Activated T-cell treated with anti-CD3 and anti-CD28 coated beads for 24 hours (primary cell): ENCODE measurements around the gene ZMPSTE24.
A peak's percentile ranks its signal among the peaks of the same experiment; 100 is the strongest.
"Not testable (repeated sequence)": the region's sequence is repeated elsewhere in the genome, so short reads cannot be mapped to it uniquely, and the experiment has no call there.

Experiments used
- DNase-seq: peaks from one replicate; pipeline ENCODE4 v3.0.0-alpha.2; 2020; ENCODE audit warnings: low read depth

Gene ZMPSTE24

DNA sequence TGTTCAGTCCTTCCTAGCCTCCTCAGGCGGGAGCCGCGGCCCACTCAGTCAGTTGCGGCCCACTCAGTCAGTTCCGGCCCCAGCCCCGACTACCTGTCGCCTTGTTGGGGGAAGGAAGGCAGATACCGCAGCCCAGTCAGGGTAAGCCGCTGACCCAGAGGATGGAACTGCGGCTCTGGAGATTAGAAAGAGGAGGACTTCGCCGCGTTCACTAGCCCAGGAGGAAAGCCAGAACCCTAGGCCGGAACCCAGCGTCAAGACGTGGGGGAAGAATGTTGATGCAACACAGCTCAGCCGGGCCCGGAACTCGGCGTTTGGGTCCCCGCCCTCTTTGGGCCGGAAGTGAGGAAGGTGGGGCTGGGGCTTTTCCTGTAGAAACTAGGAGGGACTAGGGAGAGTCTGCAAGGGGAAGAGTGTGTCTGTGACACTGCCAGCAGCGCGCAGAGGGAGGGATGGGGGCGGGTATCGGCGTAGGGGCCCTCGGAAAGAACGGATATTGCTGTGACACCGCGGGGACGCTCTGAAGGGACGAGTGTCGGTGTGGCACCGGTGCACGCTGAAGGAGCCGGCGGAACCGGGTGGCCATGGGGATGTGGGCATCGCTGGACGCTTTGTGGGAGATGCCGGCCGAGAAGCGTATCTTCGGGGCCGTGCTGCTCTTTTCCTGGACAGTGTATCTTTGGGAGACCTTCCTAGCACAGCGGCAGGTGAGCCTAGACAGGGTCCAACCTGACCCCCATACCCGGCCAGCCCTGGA, at the start of gene ZMPSTE24:
TSS of gene ZMPSTE24 (plus strand) at position 549 of the 757 bp plus-strand sequence. CDS start at position 585, 36 bp downstream.
- peak; percentile 95 for DNase-seq

DNA sequence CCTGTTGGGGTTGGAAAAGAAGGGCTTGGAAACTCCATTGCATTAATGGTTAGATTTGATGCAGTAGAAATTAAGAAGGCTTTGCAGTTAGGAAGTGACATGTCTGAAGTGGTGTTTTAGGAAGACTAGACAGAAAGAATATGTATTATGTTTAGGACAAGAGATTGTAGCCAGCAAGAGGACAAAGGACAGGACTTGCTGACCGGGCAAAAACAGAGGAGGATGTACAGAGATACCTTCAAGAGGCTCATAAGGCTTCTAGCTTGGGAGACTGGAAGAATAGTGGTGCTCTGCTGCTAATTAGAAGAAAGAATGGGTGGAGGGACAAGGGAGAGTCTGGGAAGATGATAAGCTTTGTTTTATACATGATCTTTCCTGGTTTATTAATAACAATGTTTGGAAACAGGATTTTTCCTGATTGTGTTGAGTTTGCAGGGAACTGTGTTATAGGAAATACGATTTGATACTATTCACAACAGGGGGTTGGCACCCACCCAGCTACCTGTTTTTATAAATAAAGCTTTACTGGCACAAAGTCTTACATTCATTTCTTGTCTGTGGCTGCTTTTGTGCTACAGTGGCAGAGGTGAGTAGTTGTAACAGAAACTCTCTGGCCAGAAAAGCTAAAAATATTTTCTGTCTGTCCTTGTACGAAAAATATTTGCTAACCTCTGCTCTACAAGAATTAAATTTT, 47.4 kb upstream of the ZMPSTE24 start:
- DNase-seq: no peak

DNA sequence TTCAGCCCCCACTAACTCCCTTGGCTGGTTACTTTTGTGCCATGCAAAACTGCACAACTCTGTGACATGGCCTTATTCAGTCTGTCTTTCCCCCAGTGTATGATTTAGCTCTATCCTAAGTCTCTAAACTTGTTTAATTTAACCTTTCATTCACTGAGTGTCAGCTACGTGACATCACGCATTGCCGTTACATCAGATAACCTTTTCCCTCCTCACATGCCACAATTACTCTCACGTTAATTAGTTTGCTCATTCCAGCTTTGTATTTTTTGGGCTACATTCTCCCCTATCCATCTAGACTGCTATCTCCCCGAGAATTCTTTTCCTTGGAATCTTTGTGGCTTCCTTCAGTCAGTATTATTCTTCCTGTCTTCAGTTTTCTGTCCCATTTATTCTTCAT, 39.7 kb upstream of the ZMPSTE24 start:
- DNase-seq: no peak

DNA sequence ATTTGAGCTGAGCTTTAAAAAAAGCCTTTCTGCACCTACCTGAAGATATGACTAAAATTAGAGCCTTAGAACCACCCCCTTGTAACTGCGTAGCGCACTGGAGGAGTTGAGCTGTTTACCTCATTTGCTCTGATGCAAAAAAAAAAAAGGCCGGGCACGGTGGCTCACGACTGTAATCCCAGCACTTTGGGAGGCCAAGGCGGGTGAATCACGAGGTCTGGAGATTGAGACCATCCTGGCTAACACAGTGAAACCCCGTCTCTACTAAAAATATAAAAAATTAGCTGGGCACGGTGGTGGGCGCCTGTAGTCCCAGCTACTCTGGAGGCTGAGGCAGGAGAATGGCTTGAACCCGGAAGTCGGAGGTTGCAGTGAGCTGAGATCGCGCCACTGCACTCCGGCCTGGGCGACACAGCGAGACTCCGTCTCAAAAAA, 36.5 kb upstream of the ZMPSTE24 start:
- not testable (repeated sequence) for DNase-seq

DNA sequence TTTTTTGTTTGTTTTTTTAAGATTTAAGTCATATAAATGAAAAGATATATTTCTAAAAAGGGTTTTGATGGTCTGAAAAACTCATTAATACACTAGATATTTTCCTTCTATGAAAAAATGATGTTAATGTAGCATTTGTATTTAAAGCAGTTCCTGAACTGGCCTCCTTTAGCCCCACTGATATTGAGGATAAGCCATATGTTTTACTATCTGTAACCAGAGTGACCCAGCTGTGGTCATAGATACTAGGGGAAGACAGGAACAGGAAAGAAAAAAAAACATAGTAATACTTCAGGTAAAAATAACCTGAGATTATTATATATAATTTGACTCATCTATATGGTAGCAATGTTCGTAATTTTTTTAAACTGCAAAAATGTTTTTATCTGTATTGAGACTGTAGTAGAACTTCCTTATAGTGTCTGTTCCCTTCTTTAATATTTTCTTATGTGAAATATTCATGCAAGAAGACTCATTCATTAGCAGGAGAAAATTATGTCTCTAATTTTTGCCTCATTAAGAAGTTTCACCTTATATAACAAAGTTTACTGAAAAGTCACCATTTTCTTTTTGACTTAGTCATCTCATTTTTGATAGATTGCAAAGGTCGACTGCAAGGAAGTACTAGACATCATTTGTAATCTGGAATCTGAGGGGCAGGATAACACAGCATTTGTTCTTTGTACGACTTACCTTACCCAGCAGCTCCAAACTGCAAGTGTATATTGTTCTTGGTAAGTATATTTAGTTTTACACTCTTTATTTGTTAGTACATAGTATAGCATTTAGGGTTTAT, 35.9 kb upstream of the ZMPSTE24 start:
- no peak for DNase-seq

DNA sequence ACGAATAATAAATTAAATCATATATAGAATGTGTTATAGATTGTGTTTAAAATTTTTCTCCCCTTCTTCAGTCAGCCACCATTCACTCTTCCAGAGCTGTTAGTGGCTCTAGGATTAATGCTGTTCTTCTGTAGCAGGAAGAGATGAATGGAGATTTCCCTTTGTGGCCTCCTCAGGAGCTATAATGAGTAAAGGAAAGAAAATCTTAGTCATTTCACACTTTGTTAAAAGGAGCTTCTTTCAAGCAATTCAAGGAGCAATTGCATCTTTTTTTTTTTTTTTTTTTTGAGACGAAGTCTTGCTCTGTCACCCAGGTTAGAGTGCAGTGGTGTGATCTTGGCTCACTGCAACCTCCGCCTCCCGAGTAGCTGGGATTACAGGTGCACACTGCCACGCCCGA, 34.0 kb upstream of the ZMPSTE24 start:
- no peak for DNase-seq

DNA sequence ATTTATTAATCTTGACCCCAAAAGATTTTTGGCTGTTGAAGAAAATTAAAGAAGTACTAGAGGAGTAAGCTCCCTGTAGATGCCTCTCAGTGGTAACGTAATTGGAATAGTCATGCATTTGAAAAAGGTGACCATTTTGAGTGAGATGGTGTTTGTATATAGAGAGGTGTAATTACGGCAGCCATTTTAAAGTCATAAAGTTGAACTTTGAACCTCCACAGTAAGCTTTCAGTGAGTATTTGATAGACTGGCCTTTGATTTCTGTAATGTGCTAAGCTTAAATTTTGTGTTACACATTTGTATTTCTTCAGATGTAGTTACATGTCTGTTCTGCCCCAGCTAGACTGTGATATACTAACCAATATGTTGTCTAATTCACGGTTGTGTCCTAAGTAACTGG, 31.8 kb upstream of the ZMPSTE24 start:
- no peak for DNase-seq

DNA sequence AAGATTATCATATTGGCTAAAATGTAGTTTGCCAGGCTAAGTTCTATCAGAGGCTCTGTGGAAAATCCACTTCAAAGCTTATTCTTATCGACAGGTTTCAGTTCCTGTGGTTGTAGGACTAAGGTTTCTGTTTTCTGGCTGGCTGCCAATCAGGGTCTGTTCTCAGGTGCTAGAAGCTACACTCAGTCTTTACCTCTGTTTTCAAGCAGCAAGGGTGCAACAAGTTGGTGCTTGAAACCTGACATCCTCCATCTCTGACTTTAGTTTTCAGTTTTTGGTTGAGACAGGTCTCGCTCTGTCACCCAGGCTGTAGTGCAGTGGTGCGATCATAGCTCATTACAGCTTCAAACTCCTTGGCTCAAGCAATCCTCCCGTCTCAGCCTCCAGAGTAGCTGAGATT, 25.6 kb upstream of the ZMPSTE24 start:
- peak; percentile 44 for DNase-seq

DNA sequence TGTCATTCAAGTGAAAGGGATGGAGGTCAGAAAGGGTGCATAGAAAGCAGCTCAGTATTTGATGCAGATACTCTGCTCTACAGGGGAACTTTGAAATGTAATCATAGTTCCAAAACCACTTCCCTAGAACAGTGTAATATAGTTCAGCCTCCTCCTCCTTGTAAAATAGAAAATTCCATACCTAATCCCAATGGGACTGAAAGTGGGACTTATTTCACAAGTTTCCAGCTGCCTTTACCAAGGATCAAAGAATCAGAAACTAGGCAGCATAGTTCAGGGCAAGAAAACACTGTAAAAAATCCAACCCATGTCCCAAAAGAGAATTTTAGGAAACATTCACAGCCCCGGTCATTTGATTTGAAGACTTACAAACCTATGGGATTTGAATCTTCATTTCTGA, 18.4 kb upstream of the ZMPSTE24 start:
- no peak for DNase-seq

DNA sequence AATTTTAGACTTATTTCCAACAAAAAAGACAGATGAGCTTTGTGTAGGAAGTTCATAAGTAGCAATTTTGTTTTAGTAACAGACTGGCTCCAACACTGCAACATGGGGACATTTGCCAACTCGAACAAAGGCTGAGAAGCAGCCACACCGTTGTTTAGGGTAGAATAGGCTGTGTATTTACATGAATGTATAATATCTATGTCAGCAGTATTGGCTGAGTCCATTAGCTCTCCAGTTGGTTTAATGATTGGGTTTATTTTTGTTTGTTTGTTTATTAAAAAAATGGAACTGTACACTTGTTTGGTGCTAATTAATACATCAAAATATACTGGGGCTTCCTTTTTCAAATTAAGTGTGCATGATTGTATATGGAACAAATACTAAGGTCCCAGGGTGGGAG, 17.6 kb upstream of the ZMPSTE24 start:
- DNase-seq: no peak

DNA sequence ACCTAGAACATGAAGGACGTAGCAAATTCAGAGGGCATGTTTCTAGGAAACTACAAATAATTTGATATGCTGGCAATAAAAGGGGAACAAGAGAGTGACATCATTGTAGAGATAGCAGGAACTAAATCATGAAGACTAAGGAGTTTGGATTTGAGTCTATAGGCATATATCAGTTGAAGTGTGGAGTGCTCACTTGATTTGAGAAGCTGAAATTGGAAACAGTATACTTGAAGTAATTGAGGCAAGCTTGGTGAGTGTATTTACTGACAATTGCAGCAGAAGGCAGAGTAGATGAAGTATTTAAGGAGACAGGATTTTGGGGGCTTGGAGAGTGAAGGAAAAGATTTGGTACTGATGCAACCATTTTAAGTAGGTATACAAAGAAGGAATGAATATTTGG, 16.7 kb upstream of the ZMPSTE24 start:
- DNase-seq: no peak

DNA sequence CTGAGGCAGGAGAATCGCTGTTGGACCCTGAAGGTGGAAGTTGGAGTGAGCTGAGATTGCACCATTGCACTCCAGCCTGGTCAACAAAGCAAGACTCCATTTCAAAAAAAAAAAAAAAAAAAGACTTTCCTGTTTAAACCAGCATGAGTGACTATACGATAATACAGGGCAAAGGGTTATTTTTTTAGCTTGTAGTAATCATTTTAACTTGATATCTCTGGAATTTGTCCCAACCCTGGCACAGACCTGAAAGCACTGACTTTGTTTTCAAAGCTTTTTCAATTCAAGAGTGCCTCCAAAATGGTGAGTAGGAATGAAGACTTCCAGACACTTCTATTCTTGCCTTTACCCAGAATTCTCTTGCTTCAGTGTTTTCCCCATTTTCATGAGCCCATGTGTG, 14.7 kb upstream of the ZMPSTE24 start:
- no peak for DNase-seq

DNA sequence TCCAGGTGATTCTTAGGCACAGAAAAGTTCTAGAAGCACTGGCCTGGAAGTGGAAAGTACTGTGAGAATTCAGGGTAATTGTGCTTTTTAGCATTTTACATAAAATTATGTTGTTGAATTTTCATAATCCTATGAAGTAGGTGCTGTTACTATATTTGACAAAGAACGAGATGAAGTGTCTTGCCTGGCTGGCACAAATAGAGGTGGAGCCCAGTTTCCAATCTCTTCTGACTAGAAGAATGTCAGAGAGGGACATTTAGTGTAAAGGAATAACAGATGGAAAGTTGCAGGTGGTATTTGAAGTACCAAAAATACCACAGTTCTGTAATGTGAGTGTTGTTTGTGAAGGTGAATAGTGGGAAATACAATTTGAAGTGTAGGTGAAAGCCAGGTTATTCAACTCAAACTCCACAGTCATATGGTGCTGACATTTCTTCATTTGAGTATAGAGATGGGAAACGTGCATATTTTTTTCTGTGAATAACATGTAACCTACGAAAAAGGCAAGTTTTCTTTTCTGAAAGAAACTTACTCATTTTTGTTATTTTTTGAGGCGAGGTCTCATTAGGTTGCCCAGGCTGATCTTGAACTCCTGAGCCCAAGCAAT, 13.8 kb upstream of the ZMPSTE24 start:
- no peak for DNase-seq

DNA sequence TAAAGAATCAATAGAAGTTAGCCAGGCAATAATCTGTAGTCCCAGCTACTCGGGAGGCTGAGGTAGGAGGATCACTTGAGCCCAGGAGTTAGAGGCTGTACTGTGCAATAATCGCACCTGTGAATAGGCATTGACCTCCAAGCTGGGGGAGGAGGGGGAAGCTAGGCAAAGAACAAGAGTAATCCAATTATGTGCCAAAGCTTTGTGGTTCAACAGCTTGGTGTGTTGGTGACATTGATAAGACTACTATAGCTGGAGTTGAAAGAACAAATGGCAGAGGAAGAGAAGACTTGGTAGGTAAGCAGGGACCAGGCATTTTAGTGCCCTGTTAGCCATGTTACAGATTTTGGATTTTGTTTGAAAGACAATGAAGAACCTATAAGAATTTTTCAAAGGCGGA, 12.3 kb upstream of the ZMPSTE24 start:
- no peak for DNase-seq

DNA sequence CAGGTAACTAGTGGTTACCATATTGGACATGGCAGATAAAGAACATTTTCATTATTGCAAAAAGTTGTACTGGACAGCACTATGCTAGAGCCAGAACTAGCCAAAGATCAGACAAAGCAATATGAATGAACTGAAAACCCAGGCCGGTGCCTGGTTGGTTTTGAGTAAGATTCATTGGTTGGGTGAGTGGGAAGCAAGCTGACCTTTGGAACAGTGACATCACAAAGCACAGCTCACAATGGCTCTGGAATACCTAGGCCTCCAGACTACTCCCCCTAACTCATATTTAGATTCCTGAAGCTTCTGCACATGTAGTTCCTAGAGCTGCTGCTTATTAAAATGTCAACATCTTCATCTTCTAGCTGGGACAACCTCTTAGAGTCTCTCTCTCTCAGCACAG, 10.4 kb upstream of the ZMPSTE24 start, which contains the start of gene TMCO2:
TSS of gene TMCO2 (plus strand) at position 283 of the 400 bp plus-strand sequence. CDS start at position 340, 57 bp downstream.
- DNase-seq: no peak

DNA sequence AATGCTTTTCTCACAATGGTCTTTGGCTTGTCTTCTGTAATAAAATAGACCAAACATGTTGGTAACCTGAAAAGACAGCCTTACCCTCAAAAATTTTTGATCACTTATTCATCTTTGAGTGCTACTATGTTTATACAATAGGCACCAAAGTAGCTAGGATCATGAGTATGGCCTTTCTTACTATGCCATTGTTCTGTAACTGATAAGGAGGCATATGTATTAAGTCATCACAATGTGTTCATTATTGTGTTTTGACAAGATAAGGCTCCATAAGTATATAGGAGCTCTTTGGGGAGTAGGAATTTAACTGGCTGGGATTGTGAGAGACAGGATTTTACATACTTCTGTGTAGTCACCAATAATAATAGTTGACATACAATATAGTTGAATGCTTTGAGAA, 9.6 kb upstream of the ZMPSTE24 start:
- DNase-seq: no peak

DNA sequence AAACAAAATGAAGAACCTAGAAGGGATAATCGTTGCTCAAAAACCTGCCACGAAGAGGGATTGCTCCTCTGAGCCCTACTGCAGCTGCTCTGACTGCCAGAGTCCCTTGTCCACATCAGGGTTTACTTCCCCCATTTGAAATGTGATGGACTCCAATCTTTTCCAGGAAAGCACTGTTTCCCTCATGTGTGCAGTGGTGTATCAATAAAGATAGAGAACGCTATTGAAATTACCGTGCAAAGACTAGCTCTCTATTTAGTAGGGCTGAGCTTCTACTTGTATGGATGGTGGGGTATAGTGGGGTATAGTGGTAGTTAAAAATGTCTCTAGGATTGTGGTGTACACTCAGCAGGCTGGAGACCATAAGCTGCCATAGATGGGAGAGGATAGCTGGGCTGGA, 6.6 kb upstream of the ZMPSTE24 start:
- DNase-seq: no peak

DNA sequence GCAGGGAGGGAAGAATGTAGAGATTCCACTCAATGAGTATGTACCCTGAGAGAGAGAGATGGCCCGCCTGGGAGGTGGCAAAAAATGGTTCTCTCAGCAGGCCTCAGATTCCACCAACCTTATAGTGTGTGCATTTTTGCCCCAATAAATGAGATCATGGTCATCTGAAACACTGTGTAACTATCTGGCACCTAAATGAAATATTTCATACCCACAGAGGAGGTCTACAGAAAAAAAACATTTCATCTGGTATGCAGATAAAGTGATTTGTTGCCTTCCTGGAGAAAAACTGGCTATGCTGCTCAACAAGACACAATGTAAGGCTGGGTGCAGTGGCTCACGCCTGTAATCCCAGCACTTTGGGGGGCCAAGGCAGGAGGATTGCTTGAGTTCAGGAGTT, 5.4 kb upstream of the ZMPSTE24 start:
- no peak for DNase-seq

DNA sequence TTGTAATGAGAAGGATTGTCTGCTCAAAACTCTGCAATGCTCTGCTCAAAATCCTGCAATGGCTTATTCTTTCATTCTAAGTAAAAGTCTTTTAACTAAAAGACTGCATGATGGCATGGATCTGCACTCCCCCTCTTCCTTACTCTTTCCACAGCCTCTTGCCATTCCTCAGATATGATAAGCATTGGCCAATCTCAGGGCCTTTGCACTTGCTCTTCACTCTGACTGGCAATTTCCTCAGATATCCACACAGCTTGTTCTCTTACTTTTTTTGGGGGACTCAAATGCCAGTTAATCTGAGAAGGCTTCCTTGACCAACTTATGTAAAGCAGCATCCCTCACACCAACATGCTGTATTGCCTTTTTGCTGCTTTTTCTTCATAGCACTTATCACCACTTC, 2.8 kb upstream of the ZMPSTE24 start:
- DNase-seq: no peak

DNA sequence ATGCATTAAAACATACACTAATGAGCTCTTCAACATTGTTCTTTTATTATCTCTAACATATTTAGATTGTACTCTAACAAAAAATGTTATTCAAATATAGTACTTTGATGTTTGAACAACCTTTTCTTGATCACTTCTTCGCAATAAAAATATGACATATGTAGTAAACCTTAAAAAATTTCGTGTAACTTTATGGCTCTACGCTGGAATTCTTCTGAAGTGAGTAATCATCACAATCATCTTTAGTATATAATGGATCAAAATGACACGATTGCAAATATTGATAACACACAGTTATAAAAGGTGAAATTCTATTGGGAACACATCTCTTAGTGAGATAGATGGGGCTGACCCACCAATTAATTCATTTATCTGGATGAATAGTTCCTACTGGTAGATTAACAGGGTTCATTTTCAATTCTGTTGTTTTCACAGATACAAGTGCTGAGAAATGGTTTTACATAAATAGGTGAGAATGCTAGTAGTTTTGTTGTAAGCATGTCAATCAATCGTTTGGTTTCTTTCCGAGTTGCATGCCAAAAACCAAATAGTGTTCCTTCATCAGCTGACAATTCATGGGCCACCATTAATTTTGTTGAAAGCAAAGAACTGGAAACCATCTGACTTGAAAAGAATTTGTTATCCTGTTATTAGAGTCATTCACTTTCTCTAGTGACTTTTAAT, 1.5 kb upstream of the ZMPSTE24 start:
- no peak for DNase-seq

DNA sequence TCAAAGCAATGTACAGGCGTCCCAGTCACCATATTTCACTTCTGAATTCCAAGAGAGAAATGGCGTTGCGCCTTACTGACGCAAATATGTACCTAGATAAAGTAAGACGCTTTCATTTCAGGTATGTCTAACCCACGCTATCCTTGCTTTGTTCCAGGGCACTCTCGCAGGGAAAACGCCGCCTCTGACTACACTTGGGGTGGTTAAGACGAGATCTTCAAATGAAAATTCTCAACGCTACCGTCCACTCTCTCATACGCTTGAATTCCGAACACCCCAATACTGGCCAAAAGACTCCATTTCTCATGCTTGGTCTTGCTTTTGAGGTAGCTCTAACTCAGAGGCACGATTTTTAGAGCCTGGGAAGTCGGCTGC, 736 bp upstream of the ZMPSTE24 start:
- DNase-seq: no peak

DNA sequence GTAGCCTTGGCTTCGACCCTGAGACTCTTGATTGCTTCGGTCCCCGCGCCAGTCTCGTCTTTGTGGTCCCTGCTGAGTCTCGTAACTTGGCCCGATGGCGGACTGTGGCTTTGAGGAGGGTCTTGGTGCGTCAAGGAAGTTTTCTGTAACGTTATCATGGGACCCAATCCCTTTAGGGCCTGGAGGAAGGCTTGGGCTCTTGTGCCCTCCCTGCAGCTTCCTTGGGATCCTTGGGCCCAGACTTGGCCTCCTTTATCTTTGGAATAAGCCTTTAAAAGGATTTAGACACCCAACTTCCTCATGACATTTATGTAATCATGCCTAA, 371 bp downstream of the ZMPSTE24 start:
- no peak for DNase-seq
